ENCODE results near the gene NACC2.
A peak's percentile ranks its signal among the peaks of the same experiment; 100 is the strongest.
"Not testable (repeated sequence)": the region's sequence is repeated elsewhere in the genome, so short reads cannot be mapped to it uniquely, and the experiment has no call there.

NACC2 gene

GRCh38 chr9:136045595-136046553 lies 49.2 kb downstream of the NACC2 start:
- in situ Hi-C loops (cut with MboI; ENCODE audit: low pct_unique_long_range_greater_than_20kb, low sequenced_read_pairs, unreplicated experiment): no loop called here
- DNase-seq (ENCODE audit: low spot score): peak; percentile 16
- TF ChIP-seq CTCF (IDR thresholded peaks at IDR 0.05; ENCODE audit: extremely low read depth, insufficient read depth, missing control alignments): no peak

- DNase-seq (ENCODE audit: low spot score): peak; percentile 16
- TF ChIP-seq CTCF (IDR thresholded peaks at IDR 0.05; ENCODE audit: extremely low read depth, insufficient read depth, missing control alignments): no peak
- in situ Hi-C loops (cut with MboI; ENCODE audit: low pct_unique_long_range_greater_than_20kb, low sequenced_read_pairs, unreplicated experiment): no loop called here
Measured at GRCh38 chr9:136044971-136045594, 50.0 kb downstream of the NACC2 start.

- no peak for TF ChIP-seq CTCF (IDR thresholded peaks at IDR 0.05; ENCODE audit: extremely low read depth, insufficient read depth, missing control alignments)
- in situ Hi-C loops (cut with MboI; ENCODE audit: low pct_unique_long_range_greater_than_20kb, low sequenced_read_pairs, unreplicated experiment): no loop called here
- DNase-seq (ENCODE audit: low spot score): peak; percentile 7
Measured at GRCh38 chr9:136044207-136044970, 50.7 kb downstream of the NACC2 start.

- TF ChIP-seq CTCF (IDR thresholded peaks at IDR 0.05; ENCODE audit: extremely low read depth, insufficient read depth, missing control alignments): no peak
- no peak for DNase-seq (ENCODE audit: low spot score)
- in situ Hi-C loops (cut with MboI; ENCODE audit: low pct_unique_long_range_greater_than_20kb, low sequenced_read_pairs, unreplicated experiment): no loop called here
Measured at GRCh38 chr9:136043441-136043991, 51.6 kb downstream of the NACC2 start.

GRCh38 chr9:136042541-136042940 lies 52.5 kb downstream of the NACC2 start:
- in situ Hi-C loops (cut with MboI; ENCODE audit: low pct_unique_long_range_greater_than_20kb, low sequenced_read_pairs, unreplicated experiment): no loop called here
- DNase-seq (ENCODE audit: low spot score): no peak
- TF ChIP-seq CTCF (IDR thresholded peaks at IDR 0.05; ENCODE audit: extremely low read depth, insufficient read depth, missing control alignments): no peak

- in situ Hi-C loops (cut with MboI; ENCODE audit: low pct_unique_long_range_greater_than_20kb, low sequenced_read_pairs, unreplicated experiment); DNase-seq (ENCODE audit: low spot score): not testable (repeated sequence)
Measured at GRCh38 chr9:136040848-136041247, 54.2 kb downstream of the NACC2 start.

Data from GM13977 (cell line).